Stimulated activated CD4-positive, alpha-beta T cell treated with anti-CD3 and anti-CD28 coated beads, TNF-alpha, amount 100 ng/mL, for 24 hours (primary cell): ENCODE measurements around the gene KCNA5.
A peak's percentile ranks its signal among the peaks of the same experiment; 100 is the strongest.

Source experiments
- DNase-seq, 3 experiments: peaks; one replicate each; pipeline ENCODE4 v3.0.0-alpha.2; 2020; ENCODE audit warnings: low read depth in 3 of 3

The KCNA5 gene

GRCh38 chr12:5043589-5044419, at the start of gene KCNA5:
Gene KCNA5, plus strand, starts transcription at chr12:5043879. Its CDS starts 269 bp downstream, at chr12:5044148.
- no peak for DNase-seq

- DNase-seq: no peak
These were observed 49.1 kb upstream of the KCNA5 start for GRCh38 chr12:4994622-4995021.

- DNase-seq: no peak
These were observed 47.0 kb upstream of the KCNA5 start for GRCh38 chr12:4996714-4997113.

- no peak for DNase-seq
These were observed 45.7 kb upstream of the KCNA5 start for GRCh38 chr12:4997939-4998338.

GRCh38 chr12:5000204-5000603, 43.5 kb upstream of the KCNA5 start:
- DNase-seq: no peak

GRCh38 chr12:5000658-5001385, 42.9 kb upstream of the KCNA5 start:
- no peak for DNase-seq

GRCh38 chr12:5003025-5003666, 40.5 kb upstream of the KCNA5 start:
- DNase-seq: peak in 2 of 3 experiments; percentile 7 to 44

GRCh38 chr12:5008661-5009060, 35.0 kb upstream of the KCNA5 start:
- DNase-seq: no peak

- no peak for DNase-seq
These were observed 33.5 kb upstream of the KCNA5 start for GRCh38 chr12:5010151-5010550.

GRCh38 chr12:5012337-5012736, 31.3 kb upstream of the KCNA5 start:
- no peak for DNase-seq

GRCh38 chr12:5013266-5013730, 30.4 kb upstream of the KCNA5 start:
- no peak for DNase-seq

- DNase-seq: no peak
These were observed 29.4 kb upstream of the KCNA5 start for GRCh38 chr12:5014269-5014668.

- DNase-seq: no peak
These were observed 27.8 kb upstream of the KCNA5 start for GRCh38 chr12:5015711-5016492.

- DNase-seq: no peak
These were observed 27.2 kb upstream of the KCNA5 start for GRCh38 chr12:5016526-5016925.

- no peak for DNase-seq
These were observed 25.9 kb upstream of the KCNA5 start for GRCh38 chr12:5017638-5018348.

GRCh38 chr12:5018677-5019076, 25.0 kb upstream of the KCNA5 start:
- no peak for DNase-seq

GRCh38 chr12:5022025-5022424, 21.7 kb upstream of the KCNA5 start:
- DNase-seq: no peak

- DNase-seq: peak in 1 of 3 experiments; percentile 22
These were observed 21.1 kb upstream of the KCNA5 start for GRCh38 chr12:5022465-5023061.

- DNase-seq: no peak
These were observed 19.8 kb upstream of the KCNA5 start for GRCh38 chr12:5023842-5024241.

- DNase-seq: no peak
These were observed 17.2 kb upstream of the KCNA5 start for GRCh38 chr12:5026342-5026938.
